ENCODE data around the gene MOV10. TPM values are rescaled to one million over a fixed set of nuclear protein-coding genes. Genes with fewer than 3 reads are reported as not detected.

The MOV10 gene
- total RNA-seq, 4 donors from 2014 or later, result 12.3 to 24.1 (median 18.7) TPM

- no peaks in the 10 kb centered on the region for H3K9me3 ChIP-seq
- intact Hi-C loops (cut with DNase I), result no loop called here
- no peaks in the 10 kb centered on the region for H3K27me3 ChIP-seq
- peaks cover 3 to 28% (median 15%) of the 10 kb centered on the region in 4 donors for H3K4me1 ChIP-seq
- no peak for TF ChIP-seq EP300 (IDR thresholded peaks at IDR 0.05)
- TF ChIP-seq POLR2AphosphoS5 (IDR thresholded peaks at IDR 0.05), result no peak
- TF ChIP-seq, protein P1, sequence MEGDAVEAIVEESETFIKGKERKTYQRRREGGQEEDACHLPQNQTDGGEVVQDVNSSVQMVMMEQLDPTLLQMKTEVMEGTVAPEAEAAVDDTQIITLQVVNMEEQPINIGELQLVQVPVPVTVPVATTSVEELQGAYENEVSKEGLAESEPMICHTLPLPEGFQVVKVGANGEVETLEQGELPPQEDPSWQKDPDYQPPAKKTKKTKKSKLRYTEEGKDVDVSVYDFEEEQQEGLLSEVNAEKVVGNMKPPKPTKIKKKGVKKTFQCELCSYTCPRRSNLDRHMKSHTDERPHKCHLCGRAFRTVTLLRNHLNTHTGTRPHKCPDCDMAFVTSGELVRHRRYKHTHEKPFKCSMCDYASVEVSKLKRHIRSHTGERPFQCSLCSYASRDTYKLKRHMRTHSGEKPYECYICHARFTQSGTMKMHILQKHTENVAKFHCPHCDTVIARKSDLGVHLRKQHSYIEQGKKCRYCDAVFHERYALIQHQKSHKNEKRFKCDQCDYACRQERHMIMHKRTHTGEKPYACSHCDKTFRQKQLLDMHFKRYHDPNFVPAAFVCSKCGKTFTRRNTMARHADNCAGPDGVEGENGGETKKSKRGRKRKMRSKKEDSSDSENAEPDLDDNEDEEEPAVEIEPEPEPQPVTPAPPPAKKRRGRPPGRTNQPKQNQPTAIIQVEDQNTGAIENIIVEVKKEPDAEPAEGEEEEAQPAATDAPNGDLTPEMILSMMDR (IDR thresholded peaks at IDR 0.05), result no peak
- TF ChIP-seq POLR2A (IDR thresholded peaks at IDR 0.05; ENCODE audit: low read depth), result no peak
- WGBS, result 77% methylated on average over 2 of the region's 2 CpGs
- no peak overlapping the region for H3K4me3 ChIP-seq
- DNase-seq (ENCODE audit: extremely low spot score), result no peak
- no peak overlapping the region for H3K27ac ChIP-seq (replicated peaks in 1 of 4)
- peaks cover 0 to 24% (median 9%) of the 10 kb centered on the region in 4 donors for H3K36me3 ChIP-seq
Measured at GRCh38 chr1:112643080-112643479, 31.4 kb upstream of the MOV10 start.

- Histone ChIP-seq H3K27me3 (no peaks in the 10 kb centered on the region), H3K4me1 (peaks cover 0 to 12% (median 3%) of the 10 kb centered on the region in 4 donors), H3K27ac (replicated peaks in 1 of 4) (no peak overlapping the region), H3K4me3 (no peak overlapping the region), H3K9me3 (no peaks in the 10 kb centered on the region), H3K36me3 (peaks cover 0 to 55% (median 31%) of the 10 kb centered on the region in 4 donors)
- TF ChIP-seq, protein P1 (IDR thresholded peaks at IDR 0.05), result no peak
- no peak for TF ChIP-seq POLR2A (IDR thresholded peaks at IDR 0.05; ENCODE audit: low read depth)
- no peak for TF ChIP-seq POLR2AphosphoS5 (IDR thresholded peaks at IDR 0.05)
- TF ChIP-seq EP300 (IDR thresholded peaks at IDR 0.05), result no peak
- 92% methylated on average over 4 of the region's 4 CpGs for WGBS
- intact Hi-C loops (cut with DNase I), result no loop called here
- no peak for DNase-seq (ENCODE audit: extremely low spot score)
Measured at GRCh38 chr1:112646225-112646624, 28.2 kb upstream of the MOV10 start.

DNA sequence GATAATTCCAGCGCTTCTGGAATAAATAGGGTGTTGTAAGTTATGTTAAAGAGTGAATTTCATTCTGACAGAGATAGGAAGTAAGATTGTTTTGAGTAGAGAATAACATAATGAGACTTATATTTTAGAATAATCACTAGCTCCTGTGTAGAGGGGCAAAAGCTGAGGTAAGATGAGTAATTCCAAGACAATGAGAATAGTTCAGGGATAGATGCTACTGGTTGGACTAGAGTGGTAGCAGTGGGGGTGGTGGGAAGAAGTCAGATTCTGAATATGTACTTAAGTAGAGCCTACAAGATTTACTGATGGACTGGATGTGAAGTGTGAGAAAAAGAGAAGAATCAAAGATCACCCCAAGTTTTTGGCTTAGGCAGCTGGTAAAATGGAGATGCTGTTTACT lies 23.3 kb upstream of the MOV10 start:
- H3K4me1 ChIP-seq, result peaks cover 0 to 2% (median 0%) of the 10 kb centered on the region in 4 donors
- TF ChIP-seq POLR2AphosphoS5 (IDR thresholded peaks at IDR 0.05) (no peak), EP300 (IDR thresholded peaks at IDR 0.05) (no peak), POLR2A (IDR thresholded peaks at IDR 0.05; ENCODE audit: low read depth) (no peak)
- TF ChIP-seq, protein P1 (IDR thresholded peaks at IDR 0.05), result no peak
- no peak for DNase-seq (ENCODE audit: extremely low spot score)
- H3K36me3 ChIP-seq, result peaks cover 0 to 81% (median 53%) of the 10 kb centered on the region in 4 donors
- intact Hi-C loops (cut with DNase I), result no loop called here
- H3K27ac ChIP-seq (replicated peaks in 1 of 4), result no peak overlapping the region
- 100% methylated on average over 1 of the region's 1 CpG for WGBS
- H3K4me3 ChIP-seq, result no peak overlapping the region
- no peaks in the 10 kb centered on the region for H3K9me3 ChIP-seq
- H3K27me3 ChIP-seq, result no peaks in the 10 kb centered on the region

DNA sequence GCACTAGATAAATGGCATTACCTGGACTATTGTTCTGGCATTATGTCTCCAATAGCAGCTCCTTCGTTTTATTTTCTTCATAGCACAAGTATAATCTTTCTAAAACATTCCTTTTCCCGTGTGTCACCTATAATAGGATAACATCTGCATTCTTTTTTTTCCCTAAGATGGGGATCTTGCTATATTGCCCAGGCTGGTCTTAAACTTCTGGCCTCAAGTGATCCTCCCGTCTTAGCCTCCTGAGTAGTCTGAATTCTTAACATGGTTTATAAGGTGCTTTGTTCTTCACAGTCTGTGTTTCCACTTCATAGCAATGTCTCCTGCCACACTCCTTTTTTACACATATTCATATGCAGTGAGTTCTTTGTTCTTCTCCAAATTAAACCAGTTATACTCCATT lies 8.6 kb upstream of the MOV10 start:
- WGBS, result 95% methylated on average over 3 of the region's 3 CpGs
- intact Hi-C loops (cut with DNase I), result loop anchor here (5.0 kb wide), 1 partner anchor 39 kb away; no protein-coding TSS in a partner anchor
- Histone ChIP-seq H3K4me3 (no peak overlapping the region), H3K36me3 (peaks cover 46 to 98% (median 95%) of the 10 kb centered on the region in 4 donors), H3K9me3 (no peaks in the 10 kb centered on the region), H3K27me3 (no peaks in the 10 kb centered on the region), H3K27ac (replicated peaks in 1 of 4) (no peak overlapping the region), H3K4me1 (no peaks in the 10 kb centered on the region)
- TF ChIP-seq POLR2A (IDR thresholded peaks at IDR 0.05; ENCODE audit: low read depth) (no peak), POLR2AphosphoS5 (IDR thresholded peaks at IDR 0.05) (no peak), EP300 (IDR thresholded peaks at IDR 0.05) (no peak)
- TF ChIP-seq, protein P1 (IDR thresholded peaks at IDR 0.05), result no peak
- no peak for DNase-seq (ENCODE audit: extremely low spot score)

GRCh38 chr1:112666946-112667345 lies 7.5 kb upstream of the MOV10 start:
- WGBS, result 90% methylated on average over 2 of the region's 2 CpGs
- Histone ChIP-seq H3K4me1 (no peaks in the 10 kb centered on the region), H3K9me3 (no peaks in the 10 kb centered on the region), H3K36me3 (peaks cover 35 to 98% (median 88%) of the 10 kb centered on the region in 4 donors), H3K27me3 (no peaks in the 10 kb centered on the region), H3K4me3 (no peak overlapping the region), H3K27ac (replicated peaks in 1 of 4) (no peak overlapping the region)
- DNase-seq (ENCODE audit: extremely low spot score), result no peak
- intact Hi-C loops (cut with DNase I), result loop anchor here (5.0 kb wide), 1 partner anchor 40 kb away; no protein-coding TSS in a partner anchor
- TF ChIP-seq POLR2AphosphoS5 (IDR thresholded peaks at IDR 0.05) (no peak), POLR2A (IDR thresholded peaks at IDR 0.05; ENCODE audit: low read depth) (no peak), EP300 (IDR thresholded peaks at IDR 0.05) (no peak)
- TF ChIP-seq, protein P1 (IDR thresholded peaks at IDR 0.05), result no peak
